B cell (primary cell): ENCODE measurements around the gene USP17L28. TPM values are rescaled to one million over a fixed set of nuclear protein-coding genes. Genes with fewer than 3 reads are reported as not detected.
"Not testable (repeated sequence)": the region's sequence is repeated elsewhere in the genome, so short reads cannot be mapped to it uniquely, and the experiment has no call there.

Source experiments
- ATAC-seq: fragments of 200-7000 bp; cut with Tn5 transposase; one replicate; pipeline ENCODE4 v1.10.0; 2021; ENCODE audit warnings: low read depth, mild to moderate bottlenecking, moderate number of reproducible peaks, moderate library complexity
- CTCF ChIA-PET: fragments of 350-600 bp; sonication (Branson Sonifier 250); formaldehyde crosslinking; loops from one replicate; lab custom pipeline; 2021; ENCODE audit warnings: antibody characterized with exemption, inconsistent platforms; lab: Charles Lee
- POLR2A ChIA-PET: fragments of 350-600 bp; sonication (Branson Sonifier 250); formaldehyde crosslinking; loops from one replicate; lab custom pipeline; 2021; ENCODE audit warnings: antibody characterized with exemption; lab: Charles Lee
- DNase-seq: peaks from one replicate; pipeline ENCODE4 v3.0.0; 2013
- H2AFZ ChIP-seq: 2 replicates; pipeline ENCODE4 v1.6.1; 2012; ENCODE audit warnings: mild to moderate bottlenecking, low read depth, low read length; ENCODE audit not compliant: insufficient read depth, poor library complexity, severe bottlenecking
- H3K27ac ChIP-seq, 2 donors: 1 replicate in 1 of 2; 2 replicates in 1 of 2; pipeline ENCODE4 v1.5.1; 2012 to 2013; ENCODE audit warnings: low read length in 2 of 2, mild to moderate bottlenecking in 2 of 2, moderate library complexity in 1 of 2
- H3K27me3 ChIP-seq, 4 experiments: fragments of 200-600 bp in 1 of 4; sonication (generic) in 1 of 4; replicated peaks in 1 of 4; 1 replicate in 2 of 4; 2 replicates in 2 of 4; pipeline versions ENCODE4 v1.6.1 to v1.7.0; 2013 to 2016; ENCODE audit warnings: low read length in 3 of 4, mild to moderate bottlenecking in 2 of 4, mixed read lengths in 1 of 4, moderate library complexity in 1 of 4; ENCODE audit not compliant: insufficient read depth in 4 of 4, control insufficient read depth in 3 of 4; ENCODE audit errors: control extremely low read depth in 1 of 4
- H3K36me3 ChIP-seq, 2 experiments: replicated peaks in 1 of 2; 1 replicate in 1 of 2; 2 replicates in 1 of 2; pipeline versions ENCODE4 v1.6.1 to v1.7.1; 2013; ENCODE audit warnings: low read length in 1 of 2; ENCODE audit not compliant: insufficient read depth in 2 of 2, control insufficient read depth in 1 of 2; ENCODE audit errors: control extremely low read depth in 1 of 2, extremely low read depth in 1 of 2
- H3K4me1 ChIP-seq, 2 donors: fragments of 200-600 bp in 1 of 2; sonication (generic) in 1 of 2; 1 replicate in 1 of 2; 2 replicates in 1 of 2; pipeline versions ENCODE4 v1.5.1 to v1.6.1; 2013 to 2017; ENCODE audit warnings: low read length in 2 of 2; ENCODE audit not compliant: control insufficient read depth in 2 of 2, insufficient read depth in 2 of 2
- H3K4me2 ChIP-seq: replicated peaks from 2 replicates; pipeline ENCODE3; 2012; ENCODE audit warnings: mild to moderate bottlenecking, low read depth, low read length; ENCODE audit not compliant: poor library complexity, severe bottlenecking
- H3K4me3 ChIP-seq, 5 experiments: fragments of 200-600 bp in 1 of 5; sonication (generic) in 1 of 5; 1 replicate in 3 of 5; 2 replicates in 2 of 5; pipeline versions ENCODE4 v1.5.1 to v1.7.0; 2011 to 2016; ENCODE audit warnings: low read length in 4 of 5, mild to moderate bottlenecking in 4 of 5, low read depth in 2 of 5, control low read depth in 1 of 5, moderate library complexity in 1 of 5; ENCODE audit not compliant: insufficient read depth in 1 of 5; ENCODE audit errors: control extremely low read depth in 1 of 5, extremely low read depth in 1 of 5
- H3K79me2 ChIP-seq: fragments of 200-600 bp; sonication (generic); one replicate; pipeline ENCODE4 v1.6.0; 2016; ENCODE audit warnings: low read length; ENCODE audit not compliant: control insufficient read depth, insufficient read depth
- H3K9ac ChIP-seq: fragments of 200-600 bp; sonication (generic); 2 replicates; pipeline ENCODE4 v1.6.1; 2017; ENCODE audit warnings: mild to moderate bottlenecking, low read length, moderate library complexity
- H3K9me3 ChIP-seq, 3 donors: one replicate each; pipeline versions ENCODE4 v1.6.1 to v1.7.1; 2013; ENCODE audit warnings: low read length in 2 of 3; ENCODE audit not compliant: control insufficient read depth in 2 of 3, insufficient read depth in 1 of 3; ENCODE audit errors: control extremely low read depth in 1 of 3
- H4K20me1 ChIP-seq: 2 replicates; pipeline ENCODE4 v1.6.0; 2012; ENCODE audit warnings: mild to moderate bottlenecking, low read length; ENCODE audit not compliant: insufficient read depth, control insufficient read depth, poor library complexity, severe bottlenecking
- H3K27ac Mint-ChIP-seq: one replicate; pipeline ENCODE4 v1.8.0; 2021; ENCODE audit warnings: mixed read lengths
- H3K27me3 Mint-ChIP-seq: one replicate; pipeline ENCODE4 v1.8.0; 2021; ENCODE audit warnings: mixed read lengths
- H3K4me1 Mint-ChIP-seq: one replicate; pipeline ENCODE4 v1.8.0; 2021; ENCODE audit warnings: mixed read lengths
- H3K4me3 Mint-ChIP-seq: one replicate; pipeline ENCODE4 v1.8.0; 2021; ENCODE audit warnings: mixed read lengths
- H3K9me3 Mint-ChIP-seq: one replicate; pipeline ENCODE4 v1.8.0; 2022; ENCODE audit warnings: mixed read lengths; ENCODE audit not compliant: insufficient read depth
- WGBS: methylation state at CpG from one replicate; pipeline ENCODE4 v1.1.5; 2013; ENCODE audit warnings: missing lambda C conversion rate; ENCODE audit not compliant: insufficient coverage; 5-methylcytosine and 5-hydroxymethylcytosine counted together
- intact Hi-C: fragments of 100-400 bp; cut with micrococcal nuclease; formaldehyde crosslinking; loops from one replicate; pipeline ENCODE4 v1.10.0; 2022
- polyA plus RNA-seq: library from polyadenylated mRNA; depleted of rRNA; stranded (reverse); fragments of >200 nt; gene quantifications from 2 replicates; pipeline ENCODE4 v1.2.3, GENCODE V29; 2012
- total RNA-seq, 2 donors: library from RNA; stranded (reverse); fragments of 120-200 nt in 1 of 2; gene quantifications; 1 replicate in 1 of 2; 2 replicates in 1 of 2; pipeline versions ENCODE4 v1.2.3 to v1.2.4, GENCODE V29; 2013 to 2022

The USP17L28 gene
- total and polyA plus RNA-seq, 2 donors (not counting 1 experiment from before 2014, with no cell fraction given), result not detected

- DNase-seq, H3K4me3 Mint-ChIP-seq, H3K4me1 ChIP-seq, H3K9me3 Mint-ChIP-seq, H3K4me2 ChIP-seq, H3K27me3 Mint-ChIP-seq, CTCF ChIA-PET, H4K20me1 ChIP-seq, H3K27ac Mint-ChIP-seq, H3K27me3 ChIP-seq, H3K9ac ChIP-seq, H3K79me2 ChIP-seq, H3K9me3 ChIP-seq, H3K4me3 ChIP-seq, H3K4me1 Mint-ChIP-seq, POLR2A ChIA-PET, intact Hi-C loops, H3K36me3 ChIP-seq, H3K27ac ChIP-seq, H2AFZ ChIP-seq, ATAC-seq: not testable (repeated sequence)
- WGBS, result no CpG with 5 or more reads among the region's 15 CpGs
Observed at GRCh38 chr4:9334358-9334757, 14.3 kb upstream of the USP17L28 start, which contains the start of gene USP17L26. Gene USP17L26 (plus strand): TSS chr4:9334658. CDS start chr4:9334658, 0 bp downstream.

GRCh38 chr4:9339103-9339502, 9.6 kb upstream of the USP17L28 start, which contains the start of gene USP17L5:
Gene USP17L5 (plus strand): TSS chr4:9339403. CDS start chr4:9339403, 0 bp downstream.
- H3K27ac Mint-ChIP-seq, H2AFZ ChIP-seq, H3K27ac ChIP-seq, H3K4me1 Mint-ChIP-seq, ATAC-seq, H4K20me1 ChIP-seq, H3K27me3 ChIP-seq, H3K27me3 Mint-ChIP-seq, H3K4me2 ChIP-seq, H3K9me3 Mint-ChIP-seq, H3K4me1 ChIP-seq, intact Hi-C loops, DNase-seq, H3K4me3 Mint-ChIP-seq, H3K9ac ChIP-seq, CTCF ChIA-PET, H3K79me2 ChIP-seq, H3K4me3 ChIP-seq, H3K36me3 ChIP-seq, H3K9me3 ChIP-seq, POLR2A ChIA-PET: not testable (repeated sequence)
- no CpG with 5 or more reads among the region's 15 CpGs for WGBS

- POLR2A ChIA-PET, H3K27me3 Mint-ChIP-seq, CTCF ChIA-PET, H3K79me2 ChIP-seq, ATAC-seq, H3K9me3 Mint-ChIP-seq, H3K4me1 ChIP-seq, H2AFZ ChIP-seq, intact Hi-C loops, H3K27me3 ChIP-seq, H3K27ac ChIP-seq, H3K27ac Mint-ChIP-seq, H4K20me1 ChIP-seq, H3K4me1 Mint-ChIP-seq, DNase-seq, H3K36me3 ChIP-seq, H3K9ac ChIP-seq, H3K4me3 Mint-ChIP-seq, H3K4me3 ChIP-seq, H3K4me2 ChIP-seq, H3K9me3 ChIP-seq: not testable (repeated sequence)
- WGBS, result no CpG with 5 or more reads among the region's 15 CpGs
Observed at GRCh38 chr4:9343848-9344247, 4.8 kb upstream of the USP17L28 start, which contains the start of gene USP17L27. Gene USP17L27 (plus strand): TSS chr4:9344148. CDS start chr4:9344148, 0 bp downstream.

- H3K4me1 ChIP-seq, ATAC-seq, H3K27ac Mint-ChIP-seq, H3K36me3 ChIP-seq, H3K4me1 Mint-ChIP-seq, DNase-seq, H3K79me2 ChIP-seq, H3K9me3 ChIP-seq, H3K9ac ChIP-seq, H3K27me3 ChIP-seq, H3K27ac ChIP-seq, H3K27me3 Mint-ChIP-seq, CTCF ChIA-PET, H3K9me3 Mint-ChIP-seq, H4K20me1 ChIP-seq, H2AFZ ChIP-seq, intact Hi-C loops, H3K4me3 Mint-ChIP-seq, H3K4me2 ChIP-seq, H3K4me3 ChIP-seq, POLR2A ChIA-PET: not testable (repeated sequence)
- 93% methylated on average over 7 of the region's 18 CpGs for WGBS
Observed at GRCh38 chr4:9350866-9351265, 2.2 kb downstream of the USP17L28 start.
